ENCODE results near the gene AMH.

AMH gene

GRCh38 chr19:2287585-2288337, 38.6 kb downstream of the AMH start:
- no peak for DNase-seq (ENCODE audit: low read depth)

- DNase-seq (ENCODE audit: low read depth) = no peak
These were observed 39.3 kb downstream of the AMH start for GRCh38 chr19:2288338-2288817.

GRCh38 chr19:2288818-2289713, 39.9 kb downstream of the AMH start:
- no peak for DNase-seq (ENCODE audit: low read depth)

GRCh38 chr19:2289714-2290435, 40.8 kb downstream of the AMH start:
- DNase-seq (ENCODE audit: low read depth) = no peak

GRCh38 chr19:2290441-2291184, 41.5 kb downstream of the AMH start:
- DNase-seq (ENCODE audit: low read depth) = no peak

GRCh38 chr19:2291185-2291751, 42.1 kb downstream of the AMH start:
- no peak for DNase-seq (ENCODE audit: low read depth)

GRCh38 chr19:2294687-2295335, 45.7 kb downstream of the AMH start:
- no peak for DNase-seq (ENCODE audit: low read depth)

GRCh38 chr19:2296141-2296540, 47.0 kb downstream of the AMH start:
- DNase-seq (ENCODE audit: low read depth) = no peak

GRCh38 chr19:2300533-2300932, 51.4 kb downstream of the AMH start:
- DNase-seq (ENCODE audit: low read depth) = no peak

Measured in iris pigment epithelial cell (primary cell).